ENCODE data around the gene F9. TPM values are rescaled to one million over a fixed set of nuclear protein-coding genes. Genes with fewer than 3 reads are reported as not detected.

The F9 gene
- total and polyA plus RNA-seq, 2 of the 4 experiments (the other 2 are of a cell fraction), result not detected

Other genes with a start within 250 kb of the F9 start
- gene MCF2, start 177.4 kb downstream of the F9 start, total RNA-seq (2012; rRNA removed), result under 0.01 TPM in 1 of 2 replicates, not detected in the other
- gene MCF2, start 177.4 kb downstream of the F9 start, polyA plus RNA-seq (2012; rRNA removed), result 0.07 TPM in 1 of 2 replicates, not detected in the other

Data from IMR-90 (cell line).